Stimulated activated CD8-positive, alpha-beta memory T cell treated with anti-CD3 and anti-CD28 coated beads, Interleukin-15, amount 100 ng/mL, for 4 hours (primary cell): ENCODE data around the gene SETD6.
"Not testable (repeated sequence)": the region's sequence is repeated elsewhere in the genome, so short reads cannot be mapped to it uniquely, and the experiment has no call there.

Source experiments
- DNase-seq, 2 donors: peaks; one replicate each; pipeline ENCODE4 v3.0.0-alpha.2; 2020; ENCODE audit warnings: low read depth in 2 of 2

The SETD6 gene

DNA sequence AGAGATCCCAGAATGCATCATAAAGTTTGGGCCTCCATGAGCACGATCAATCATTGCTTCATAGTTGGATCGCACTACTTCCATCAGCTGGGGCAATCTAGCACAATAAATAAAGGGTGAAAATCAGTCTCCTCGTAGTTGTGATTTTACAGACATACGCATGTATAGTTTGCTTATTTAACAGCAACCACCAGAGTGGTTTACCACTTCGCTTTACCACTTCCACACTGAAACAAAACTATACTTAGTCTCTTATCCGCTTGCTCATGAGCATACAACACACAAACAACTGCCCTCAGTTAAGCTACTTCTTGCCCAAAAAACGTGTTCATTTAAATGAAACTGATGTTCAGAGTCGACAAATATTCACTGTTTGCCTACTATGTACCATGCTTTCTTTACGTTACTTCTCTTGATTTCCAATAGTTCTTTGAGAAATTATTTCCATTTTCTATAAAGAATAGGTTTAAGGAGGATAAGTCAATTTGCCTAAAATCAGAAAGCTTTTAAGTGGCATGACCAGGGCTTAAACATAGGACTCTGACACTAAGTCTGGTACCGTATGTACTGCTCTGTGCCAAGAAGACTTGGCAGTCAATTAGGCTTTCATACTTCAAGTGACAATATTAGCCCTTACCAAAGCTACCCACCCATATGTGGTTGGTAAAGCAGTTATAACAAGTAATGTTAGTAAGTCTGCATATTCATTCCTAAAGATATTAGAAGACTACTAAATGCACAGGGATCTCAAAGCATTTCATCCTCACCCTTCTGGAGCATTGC lies 22.0 kb downstream of the SETD6 start:
- no peak for DNase-seq

DNA sequence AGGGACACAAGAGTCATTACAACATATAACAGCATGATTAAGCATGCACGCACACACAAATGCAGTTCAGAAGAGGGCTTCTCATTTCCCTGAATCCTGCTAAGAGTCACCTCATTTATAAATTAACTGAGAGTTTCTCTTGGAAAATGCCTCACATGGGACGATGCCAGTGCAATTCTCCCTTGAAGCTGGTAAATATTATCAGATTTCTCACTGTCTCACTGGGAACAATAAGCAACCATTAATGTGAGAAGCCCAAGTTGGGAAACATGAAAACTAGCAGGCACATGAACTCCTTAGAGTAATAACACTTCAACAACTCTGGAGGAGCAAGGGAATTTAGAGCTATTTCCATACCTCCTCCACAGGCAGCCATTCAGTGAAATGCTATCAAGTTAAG lies 26.4 kb downstream of the SETD6 start:
- no peak for DNase-seq

DNA sequence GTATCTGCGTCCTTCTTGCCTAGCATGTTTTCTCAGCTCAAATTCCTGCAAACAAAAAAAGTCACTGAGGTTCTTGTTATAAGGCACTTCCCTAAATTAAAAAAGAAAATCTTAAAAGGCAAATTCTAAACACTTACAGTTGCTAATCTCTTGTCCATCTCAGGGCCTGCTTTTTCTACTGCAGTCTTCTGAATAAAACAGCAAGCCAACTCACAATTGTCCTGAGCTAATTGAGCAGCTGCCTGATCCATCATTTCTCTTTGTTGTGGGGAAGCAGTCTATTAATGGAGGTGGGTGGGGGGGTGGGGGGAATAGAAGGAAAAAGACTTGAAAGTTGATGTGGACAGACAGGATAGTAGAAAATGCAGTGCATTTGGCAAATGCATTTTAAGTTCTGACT lies 27.0 kb downstream of the SETD6 start:
- DNase-seq: no peak

DNA sequence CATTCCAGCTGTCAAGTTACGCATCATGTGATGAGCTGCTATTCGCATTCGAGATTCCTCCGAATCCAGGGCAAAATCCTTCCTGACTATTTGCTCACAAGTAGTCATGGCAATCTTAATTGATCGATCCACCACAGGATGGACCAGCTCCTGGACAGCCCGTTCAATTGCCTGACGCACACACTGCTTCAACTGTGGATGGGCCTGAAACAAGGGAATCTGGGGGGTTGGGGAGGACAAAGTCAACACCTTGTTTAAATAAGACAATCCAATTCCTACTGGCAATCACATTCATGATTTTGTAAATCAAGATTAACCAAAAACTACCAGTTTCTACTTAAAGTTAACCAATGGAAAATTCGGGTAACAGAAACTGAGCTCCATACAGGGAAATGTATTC lies 28.4 kb downstream of the SETD6 start:
- no peak for DNase-seq

DNA sequence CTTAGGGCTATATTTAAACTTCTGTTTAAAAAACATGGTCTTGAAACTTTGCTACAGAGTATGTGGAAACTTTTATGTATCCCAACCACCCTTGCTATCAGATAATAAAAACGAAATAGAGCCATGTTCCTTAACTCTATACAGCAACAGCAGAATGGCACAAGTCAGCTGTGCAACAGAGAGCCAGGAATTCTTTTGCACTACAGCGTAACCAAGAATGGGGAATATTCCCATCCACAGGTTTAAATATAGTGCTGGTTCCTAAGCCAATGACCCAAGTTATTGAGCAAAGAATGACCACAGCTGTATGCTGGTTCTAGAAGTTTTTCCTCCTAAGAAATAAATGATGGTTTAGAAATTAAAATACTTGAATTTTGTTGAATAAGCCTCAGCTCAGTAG lies 33.1 kb downstream of the SETD6 start:
- no peak for DNase-seq

DNA sequence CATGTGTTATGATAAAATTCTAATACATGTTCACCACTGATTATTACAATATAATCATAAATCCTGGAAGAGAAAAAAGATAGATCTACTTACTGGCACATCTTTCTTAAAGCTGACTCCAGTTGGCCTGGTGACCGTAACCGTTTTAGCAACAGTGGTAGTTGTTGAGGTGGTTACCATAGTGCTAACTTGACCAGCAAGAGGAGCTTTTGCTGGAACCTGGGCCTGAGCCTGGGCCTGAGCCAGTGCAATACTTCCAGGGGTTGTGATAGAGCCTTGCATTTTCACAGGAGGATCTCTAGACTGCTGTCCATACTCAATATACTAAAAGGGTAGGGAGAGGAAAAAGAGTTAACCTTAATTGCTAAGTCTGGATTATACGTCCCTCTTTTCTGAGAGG lies 36.2 kb downstream of the SETD6 start:
- no peak for DNase-seq

DNA sequence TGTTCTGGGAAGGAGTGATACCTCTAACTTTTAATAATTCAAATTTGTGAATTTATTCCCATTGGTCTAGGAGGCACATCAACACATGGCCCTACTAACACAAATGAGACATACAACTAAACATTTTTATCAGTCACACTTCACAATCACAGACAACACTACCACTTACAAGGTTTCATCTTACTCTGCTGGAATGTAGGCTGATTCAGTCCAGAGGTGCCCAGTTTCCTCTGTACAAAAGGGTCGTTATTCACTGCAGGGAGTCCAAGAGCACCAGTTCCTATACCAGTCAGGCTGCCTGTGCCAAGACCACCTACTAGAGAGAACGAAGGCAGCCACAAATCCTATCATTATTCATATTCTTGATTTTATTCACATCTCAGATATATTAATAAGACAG lies 41.4 kb downstream of the SETD6 start:
- DNase-seq: no peak

DNA sequence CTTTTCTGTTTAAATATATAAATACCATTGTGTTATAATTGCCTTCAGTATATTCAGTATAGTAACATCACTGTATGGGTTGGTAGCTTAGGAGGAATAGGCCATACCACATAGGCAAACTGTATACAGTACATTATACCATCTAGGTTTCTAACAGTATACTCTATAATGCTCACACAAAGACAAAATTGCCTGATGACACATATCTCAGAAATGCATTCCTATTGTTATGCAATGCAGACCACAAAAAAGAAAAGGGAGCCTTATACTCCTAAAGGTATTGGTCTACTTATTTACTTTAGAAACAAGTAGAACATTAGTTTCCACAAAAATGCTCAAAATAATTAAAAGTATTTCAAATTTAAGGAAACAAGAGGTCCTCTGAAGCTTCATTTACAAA lies 47.9 kb downstream of the SETD6 start:
- no peak for DNase-seq

DNA sequence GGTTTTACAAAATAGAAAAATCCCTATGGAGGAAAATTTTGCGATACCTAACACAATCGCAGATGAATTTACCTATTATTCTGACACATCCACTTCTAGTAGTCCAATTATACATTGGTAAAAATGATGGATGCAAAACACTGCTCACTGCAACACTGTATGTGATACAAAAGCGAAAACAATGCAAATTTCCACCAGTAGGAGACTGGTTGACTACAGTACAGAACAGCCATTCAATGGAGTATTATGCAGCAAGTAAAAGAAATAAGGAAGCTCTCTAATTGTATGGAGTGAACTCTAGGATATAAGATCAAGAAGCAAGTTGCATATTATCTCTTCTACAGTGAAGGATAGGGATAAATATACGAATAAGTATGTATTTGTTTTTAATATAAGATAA lies 48.5 kb downstream of the SETD6 start:
- DNase-seq: no peak

DNA sequence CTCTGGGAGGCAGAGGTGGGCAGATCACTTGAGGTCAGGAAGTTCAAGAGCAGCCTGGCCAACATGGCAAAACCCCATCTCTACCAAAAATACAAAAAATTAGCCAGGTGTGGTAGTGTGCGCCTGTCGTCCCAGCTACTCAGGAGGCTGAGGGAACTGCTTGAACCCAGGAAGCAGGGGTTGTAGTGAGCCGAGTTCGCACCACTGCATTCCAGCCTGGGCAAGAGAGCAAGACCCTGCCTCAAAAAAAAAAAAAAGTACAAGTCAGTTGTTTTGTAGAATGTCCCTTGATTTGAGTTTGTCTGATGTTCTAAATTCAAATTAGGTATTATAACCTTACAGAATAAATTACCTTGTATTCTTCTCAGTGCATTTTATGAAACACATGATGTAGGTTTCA lies 50.4 kb downstream of the SETD6 start:
- not testable (repeated sequence) for DNase-seq
